Ishikawa (cell line): ENCODE data around the gene GRM7.

Experiments used
- CEBPB ChIP-seq: IDR thresholded peaks from 2 replicates; pipeline ENCODE4 v1.6.1; 2012
- CREB1 ChIP-seq: IDR thresholded peaks from 2 replicates; pipeline ENCODE4 v1.6.1; 2012; ENCODE audit warnings: low read depth
- EGR1 ChIP-seq: IDR thresholded peaks from 2 replicates; pipeline ENCODE4 v1.6.1; 2012
- EP300 ChIP-seq: IDR thresholded peaks from 2 replicates; pipeline ENCODE4 v1.6.1; 2012; ENCODE audit warnings: borderline replicate concordance
- FOXM1 ChIP-seq: IDR thresholded peaks from 2 replicates; pipeline ENCODE4 v1.6.1; 2012; ENCODE audit warnings: low read depth, borderline replicate concordance
- MAX ChIP-seq: IDR thresholded peaks from 2 replicates; pipeline ENCODE4 v1.6.1; 2012
- NFIC ChIP-seq: IDR thresholded peaks from 2 replicates; pipeline ENCODE4 v1.6.1; 2012
- RAD21 ChIP-seq: IDR thresholded peaks from 2 replicates; pipeline ENCODE4 v1.6.1; 2012; ENCODE audit warnings: low read depth
- REST ChIP-seq: IDR thresholded peaks from 2 replicates; pipeline ENCODE4 v1.6.1; 2012; ENCODE audit warnings: low read depth, mild to moderate bottlenecking
- TAF1 ChIP-seq: IDR thresholded peaks from 2 replicates; pipeline ENCODE4 v1.6.1; 2012; ENCODE audit warnings: low read depth, mild to moderate bottlenecking
- TCF12 ChIP-seq: IDR thresholded peaks from 2 replicates; pipeline ENCODE4 v1.6.1; 2012; ENCODE audit warnings: low read depth
- TEAD4 ChIP-seq: IDR thresholded peaks from 2 replicates; pipeline ENCODE4 v1.6.1; 2012
- USF1 ChIP-seq: IDR thresholded peaks from 2 replicates; pipeline ENCODE4 v1.6.1; 2012
- YY1 ChIP-seq: IDR thresholded peaks from 2 replicates; pipeline ENCODE4 v1.6.1; 2012; ENCODE audit warnings: low read depth
- ZBTB7A ChIP-seq: IDR thresholded peaks from 2 replicates; pipeline ENCODE4 v1.6.1; 2012; ENCODE audit warnings: low read depth

Gene GRM7

DNA sequence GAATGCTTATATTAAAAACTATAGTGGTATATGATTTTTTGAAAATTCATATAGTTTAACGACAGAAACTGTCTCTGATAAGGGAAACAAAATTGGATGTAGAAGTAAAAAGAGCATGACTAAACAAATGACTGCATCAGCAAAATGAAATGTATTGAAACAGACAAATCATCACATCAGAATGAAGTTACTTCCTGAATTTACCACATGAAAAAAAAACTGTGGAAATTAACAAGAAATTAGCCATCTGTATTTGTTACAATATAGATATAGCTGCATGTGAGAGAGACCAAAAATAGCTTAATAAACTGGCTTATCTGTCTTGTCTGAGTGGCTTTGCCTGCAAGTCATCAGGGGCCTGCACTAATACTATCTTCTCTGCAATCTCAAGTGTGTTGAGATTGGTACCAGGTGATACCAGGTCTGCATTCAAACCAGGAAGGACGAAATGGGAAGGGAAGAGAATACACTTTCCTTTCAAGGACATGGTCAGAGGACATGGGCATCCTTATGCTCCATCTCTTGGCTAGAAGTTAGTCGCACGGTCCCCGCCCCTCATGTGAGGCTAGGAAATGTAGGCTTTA, 388.7 kb downstream of the GRM7 start:
- TF ChIP-seq TCF12 (no peak), FOXM1 (no peak), RAD21 (no peak), USF1 (no peak), EGR1 (no peak), REST (no peak), CREB1 (no peak), MAX (no peak), ZBTB7A (no peak), EP300 (no peak), NFIC (no peak)

DNA sequence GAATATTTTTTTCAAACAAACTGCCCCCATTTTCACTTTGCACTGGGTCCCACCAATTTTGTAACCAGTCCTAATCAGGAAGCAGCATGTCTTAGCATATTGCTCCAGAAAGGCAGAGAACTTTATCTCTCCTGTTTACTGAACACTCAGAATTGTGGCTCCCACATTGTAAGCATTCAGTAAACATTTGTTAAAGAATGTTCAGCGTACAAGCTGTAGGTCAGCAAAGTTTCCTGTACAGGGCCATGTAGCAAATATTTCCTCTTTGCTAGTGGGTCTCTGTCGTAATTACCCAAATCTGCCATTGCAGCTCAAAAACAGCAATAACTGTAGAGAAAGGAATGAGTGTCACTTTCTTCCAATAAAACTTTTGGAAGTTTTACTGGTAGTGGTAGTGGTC, 393.3 kb downstream of the GRM7 start:
- TF ChIP-seq ZBTB7A (no peak), YY1 (no peak), RAD21 (no peak), FOXM1 (no peak), TEAD4 (no peak), CEBPB (no peak), EGR1 (no peak), TAF1 (no peak), REST (no peak), MAX (no peak), TCF12 (no peak), EP300 (no peak), NFIC (no peak), CREB1 (no peak), USF1 (no peak)

GRCh38 chr3:7260975-7261374, 400.1 kb downstream of the GRM7 start:
- TF ChIP-seq CREB1, result no peak
- no peak for TF ChIP-seq RAD21
- no peak for TF ChIP-seq FOXM1
- TF ChIP-seq EP300, result no peak
- TF ChIP-seq EGR1, result no peak
- TF ChIP-seq REST, result no peak
- no peak for TF ChIP-seq MAX
- TF ChIP-seq ZBTB7A, result no peak
- TF ChIP-seq TEAD4, result no peak
- no peak for TF ChIP-seq TAF1
- TF ChIP-seq NFIC, result no peak
- no peak for TF ChIP-seq YY1
- no peak for TF ChIP-seq USF1
- TF ChIP-seq CEBPB, result no peak
- no peak for TF ChIP-seq TCF12
